ENCODE results near the gene ASS1.
A peak's percentile ranks its signal among the peaks of the same experiment; 100 is the strongest.

ASS1 gene

DNA sequence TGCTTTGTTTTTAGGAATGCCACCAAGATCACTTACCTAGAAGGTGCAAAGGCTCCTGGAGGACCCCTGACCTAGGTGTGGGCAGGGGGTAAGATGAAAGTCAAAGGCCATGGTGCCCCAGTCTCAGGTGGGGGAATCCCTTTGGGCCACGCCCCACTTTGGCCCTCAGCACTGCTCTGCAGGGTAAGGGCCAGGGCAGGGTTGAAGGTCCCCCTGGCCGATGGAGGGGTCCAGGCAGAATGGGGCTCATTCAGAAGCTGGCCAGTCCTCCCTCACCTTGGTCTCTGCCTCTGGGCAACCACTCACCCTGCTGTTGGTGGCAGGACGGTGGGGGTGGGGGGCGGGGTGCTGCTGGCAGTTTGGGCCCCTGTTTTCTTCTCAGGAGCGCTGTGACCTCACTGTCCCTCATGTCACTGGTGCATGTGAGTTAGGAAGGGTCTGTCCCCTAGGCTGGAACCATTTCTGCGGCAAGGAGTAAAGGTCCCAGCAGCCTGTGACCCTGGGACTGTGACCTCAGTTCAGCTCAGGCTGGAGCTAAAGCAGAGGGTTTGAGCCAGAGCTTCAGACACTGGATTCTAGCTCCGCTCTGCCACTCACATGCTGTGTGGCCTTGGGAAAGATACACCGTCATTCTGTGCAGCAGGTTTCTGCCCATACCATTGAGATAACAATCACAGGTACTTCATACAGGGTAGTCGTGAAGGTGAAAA is 1.9 kb upstream of the ASS1 start:
- TF ChIP-seq, protein P1, sequence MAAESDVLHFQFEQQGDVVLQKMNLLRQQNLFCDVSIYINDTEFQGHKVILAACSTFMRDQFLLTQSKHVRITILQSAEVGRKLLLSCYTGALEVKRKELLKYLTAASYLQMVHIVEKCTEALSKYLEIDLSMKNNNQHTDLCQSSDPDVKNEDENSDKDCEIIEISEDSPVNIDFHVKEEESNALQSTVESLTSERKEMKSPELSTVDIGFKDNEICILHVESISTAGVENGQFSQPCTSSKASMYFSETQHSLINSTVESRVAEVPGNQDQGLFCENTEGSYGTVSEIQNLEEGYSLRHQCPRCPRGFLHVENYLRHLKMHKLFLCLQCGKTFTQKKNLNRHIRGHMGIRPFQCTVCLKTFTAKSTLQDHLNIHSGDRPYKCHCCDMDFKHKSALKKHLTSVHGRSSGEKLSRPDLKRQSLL (tag by site-specific recombination; IDR thresholded peaks at IDR 0.05): no peak
- peak; percentile 52; the same call in 1 of the 2 replicates for TF ChIP-seq ZNF768 (tag by site-specific recombination; IDR thresholded peaks at IDR 0.05)
- POLR2A ChIA-PET: no interaction called here
- CTCF ChIA-PET: interaction anchor here (0.6 kb wide), 1 partner anchor 161 kb away, joined by 3 read pairs; no protein-coding TSS in a partner anchor

DNA sequence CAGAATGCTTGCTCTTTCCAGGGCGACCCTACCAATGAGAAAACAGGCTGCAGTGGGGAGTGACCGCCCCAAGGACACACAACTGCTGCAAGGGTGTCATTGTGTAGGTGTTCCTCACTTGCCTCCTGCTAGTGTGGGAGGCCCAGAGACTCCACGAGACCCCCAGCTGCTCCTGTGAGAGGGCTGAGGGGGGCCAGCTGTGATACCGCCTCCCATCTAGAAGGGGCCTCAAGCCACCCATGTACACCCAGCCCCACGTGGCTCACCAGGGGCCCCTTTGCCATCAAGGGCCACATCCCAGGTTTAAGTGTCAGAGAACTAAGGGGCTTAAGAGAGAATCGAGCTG is 1.3 kb upstream of the ASS1 start:
- Histone ChIP-seq H3K4me3 (ENCODE audit: low read depth, low read length) (no peak overlapping the region), H3K4me1 (ENCODE audit: control insufficient read depth, insufficient read depth, low read length) (peaks cover 5% of the 10 kb centered on the region), H3K27ac (ENCODE audit: extremely low read depth, low read depth, low read length) (no peak overlapping the region), H3K9me3 (ENCODE audit: control insufficient read depth, insufficient read depth, low read depth, low read length) (no peaks in the 10 kb centered on the region), H3K36me3 (ENCODE audit: control insufficient read depth in 2 of 2, insufficient read depth in 1 of 2, low read length in 2 of 2) (no peaks in the 10 kb centered on the region)
- ChIA-PET POLR2A (no interaction called here), CTCF (interaction anchor here (0.6 to 1.0 kb wide), 4 partner anchors 9 to 257 kb away, joined by 3 to 5 read pairs (median 3); no protein-coding TSS in a partner anchor)
- TF ChIP-seq ZNF416 (tag by site-specific recombination; IDR thresholded peaks at IDR 0.05) (no peak), ZNF561 (tag by site-specific recombination; IDR thresholded peaks at IDR 0.05; ENCODE audit: borderline replicate concordance) (no peak), ZNF473 (tag by site-specific recombination; IDR thresholded peaks at IDR 0.05) (no peak), GLIS1 (tag by site-specific recombination; IDR thresholded peaks at IDR 0.05) (peak; percentile 64), ZIC2 (tag by site-specific recombination; IDR thresholded peaks at IDR 0.05) (peak; percentile 23; the same call in 1 of the 2 replicates), ZNF670 (tag by site-specific recombination; IDR thresholded peaks at IDR 0.05; ENCODE audit: low read depth) (no peak), ZFHX2 (tag by site-specific recombination; conservative IDR thresholded peaks at IDR 0.05) (peak; percentile 33), TRIM28 (IDR thresholded peaks at IDR 0.05; ENCODE audit: borderline replicate concordance, low read length) (no peak), ZNF248 (tag by site-specific recombination; IDR thresholded peaks at IDR 0.05) (no peak), ZNF555 (tag by site-specific recombination; conservative IDR thresholded peaks at IDR 0.05) (no peak), ZSCAN16 (tag by site-specific recombination; IDR thresholded peaks at IDR 0.05) (no peak), GLIS2 (tag by site-specific recombination; IDR thresholded peaks at IDR 0.05) (peak; percentile 39; the same call in 1 of the 2 replicates), ZNF629 (tag by site-specific recombination; IDR thresholded peaks at IDR 0.05) (no peak)
- TF ChIP-seq, protein P2, sequence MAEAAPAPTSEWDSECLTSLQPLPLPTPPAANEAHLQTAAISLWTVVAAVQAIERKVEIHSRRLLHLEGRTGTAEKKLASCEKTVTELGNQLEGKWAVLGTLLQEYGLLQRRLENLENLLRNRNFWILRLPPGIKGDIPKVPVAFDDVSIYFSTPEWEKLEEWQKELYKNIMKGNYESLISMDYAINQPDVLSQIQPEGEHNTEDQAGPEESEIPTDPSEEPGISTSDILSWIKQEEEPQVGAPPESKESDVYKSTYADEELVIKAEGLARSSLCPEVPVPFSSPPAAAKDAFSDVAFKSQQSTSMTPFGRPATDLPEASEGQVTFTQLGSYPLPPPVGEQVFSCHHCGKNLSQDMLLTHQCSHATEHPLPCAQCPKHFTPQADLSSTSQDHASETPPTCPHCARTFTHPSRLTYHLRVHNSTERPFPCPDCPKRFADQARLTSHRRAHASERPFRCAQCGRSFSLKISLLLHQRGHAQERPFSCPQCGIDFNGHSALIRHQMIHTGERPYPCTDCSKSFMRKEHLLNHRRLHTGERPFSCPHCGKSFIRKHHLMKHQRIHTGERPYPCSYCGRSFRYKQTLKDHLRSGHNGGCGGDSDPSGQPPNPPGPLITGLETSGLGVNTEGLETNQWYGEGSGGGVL (tag by site-specific recombination; IDR thresholded peaks at IDR 0.05): no peak

More for the DNA sequence above, 1.9 kb upstream of the ASS1 start:
- H3K4me1 ChIP-seq (ENCODE audit: control insufficient read depth, insufficient read depth, low read length): peaks cover 5% of the 10 kb centered on the region
- H3K4me3 ChIP-seq (ENCODE audit: low read depth, low read length): no peak overlapping the region
- H3K36me3 ChIP-seq (ENCODE audit: control insufficient read depth in 2 of 2, insufficient read depth in 1 of 2, low read length in 2 of 2): no peaks in the 10 kb centered on the region
- no peak overlapping the region for H3K27ac ChIP-seq (ENCODE audit: extremely low read depth, low read depth, low read length)
- no peaks in the 10 kb centered on the region for H3K9me3 ChIP-seq (ENCODE audit: control insufficient read depth, insufficient read depth, low read depth, low read length)

DNA sequence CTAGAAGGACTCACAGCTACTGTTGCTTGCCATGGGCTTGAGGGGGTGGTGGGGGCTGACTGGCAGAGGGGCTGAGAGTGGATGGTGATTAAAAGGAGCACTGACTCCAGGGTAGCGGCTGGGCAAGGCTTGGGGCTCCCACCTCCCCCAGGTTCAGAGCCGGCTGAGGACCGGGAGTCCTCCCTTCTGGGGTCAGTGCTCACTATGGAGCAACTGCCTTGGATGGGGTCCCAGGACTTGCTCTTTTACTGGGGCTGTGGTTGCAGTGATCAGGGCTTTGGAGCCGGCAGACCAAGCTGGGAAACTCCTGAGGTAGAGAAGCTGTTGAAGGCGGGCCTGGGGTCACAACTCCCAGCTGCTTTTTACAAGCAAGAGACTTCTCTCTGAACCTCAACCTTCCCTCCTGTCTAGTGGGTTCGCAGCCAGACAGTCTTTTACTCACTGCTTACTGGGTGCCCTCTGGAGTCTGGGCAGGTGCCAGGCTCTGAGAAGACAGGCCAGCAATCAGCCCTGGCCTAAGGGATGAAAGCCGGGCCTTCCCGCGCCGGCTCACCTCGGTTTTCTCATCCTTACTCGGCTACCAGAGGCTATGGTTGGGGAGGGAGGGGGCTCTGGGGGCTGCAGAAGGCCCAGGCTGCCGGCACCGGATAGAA is 795 bp upstream of the ASS1 start:
- TF ChIP-seq KLF16 (tag by site-specific recombination; IDR thresholded peaks at IDR 0.05): no peak
- no peak for TF ChIP-seq ZNF658 (tag by site-specific recombination; IDR thresholded peaks at IDR 0.05)
- no peak for TF ChIP-seq ZNF354C (tag by site-specific recombination; IDR thresholded peaks at IDR 0.05; ENCODE audit: borderline replicate concordance, low read depth)
- TF ChIP-seq ZNF48 (tag by site-specific recombination; IDR thresholded peaks at IDR 0.05): no peak
- TF ChIP-seq, protein P3, sequence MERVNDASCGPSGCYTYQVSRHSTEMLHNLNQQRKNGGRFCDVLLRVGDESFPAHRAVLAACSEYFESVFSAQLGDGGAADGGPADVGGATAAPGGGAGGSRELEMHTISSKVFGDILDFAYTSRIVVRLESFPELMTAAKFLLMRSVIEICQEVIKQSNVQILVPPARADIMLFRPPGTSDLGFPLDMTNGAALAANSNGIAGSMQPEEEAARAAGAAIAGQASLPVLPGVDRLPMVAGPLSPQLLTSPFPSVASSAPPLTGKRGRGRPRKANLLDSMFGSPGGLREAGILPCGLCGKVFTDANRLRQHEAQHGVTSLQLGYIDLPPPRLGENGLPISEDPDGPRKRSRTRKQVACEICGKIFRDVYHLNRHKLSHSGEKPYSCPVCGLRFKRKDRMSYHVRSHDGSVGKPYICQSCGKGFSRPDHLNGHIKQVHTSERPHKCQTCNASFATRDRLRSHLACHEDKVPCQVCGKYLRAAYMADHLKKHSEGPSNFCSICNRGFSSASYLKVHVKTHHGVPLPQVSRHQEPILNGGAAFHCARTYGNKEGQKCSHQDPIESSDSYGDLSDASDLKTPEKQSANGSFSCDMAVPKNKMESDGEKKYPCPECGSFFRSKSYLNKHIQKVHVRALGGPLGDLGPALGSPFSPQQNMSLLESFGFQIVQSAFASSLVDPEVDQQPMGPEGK (tag by site-specific recombination; IDR thresholded peaks at IDR 0.05): peak; percentile 35; the same call in 1 of the 2 replicates
- Histone ChIP-seq H3K9me3 (ENCODE audit: control insufficient read depth, insufficient read depth, low read depth, low read length) (no peaks in the 10 kb centered on the region), H3K36me3 (ENCODE audit: control insufficient read depth in 2 of 2, insufficient read depth in 1 of 2, low read length in 2 of 2) (no peaks in the 10 kb centered on the region), H3K27ac (ENCODE audit: extremely low read depth, low read depth, low read length) (no peak overlapping the region), H3K4me1 (ENCODE audit: control insufficient read depth, insufficient read depth, low read length) (peaks cover 5% of the 10 kb centered on the region), H3K4me3 (ENCODE audit: low read depth, low read length) (no peak overlapping the region)
- POLR2A ChIA-PET: no interaction called here
- CTCF ChIA-PET: interaction anchor here (0.6 to 1.0 kb wide), 5 partner anchors 8 to 257 kb away, joined by 3 to 5 read pairs (median 3); no protein-coding TSS in a partner anchor
